Endothelial cell (in vitro differentiated cells): ENCODE data around the gene APOL2. TPM values are rescaled to one million over a fixed set of nuclear protein-coding genes. Genes with fewer than 3 reads are reported as not detected.

Source experiments
- DNase-seq: peaks from one replicate; pipeline ENCODE4 v3.0.0; 2021; ENCODE audit warnings: low spot score
- H3K27ac Mint-ChIP-seq: one replicate; pipeline ENCODE4 v1.8.0; 2021; ENCODE audit warnings: mixed read lengths, inconsistent platforms; ENCODE audit not compliant: unreplicated experiment
- H3K27me3 Mint-ChIP-seq: one replicate; pipeline ENCODE4 v1.8.0; 2021; ENCODE audit warnings: mild to moderate bottlenecking, moderate library complexity, mixed read lengths, inconsistent platforms; ENCODE audit not compliant: unreplicated experiment
- H3K36me3 Mint-ChIP-seq: one replicate; pipeline ENCODE4 v1.8.0; 2021; ENCODE audit warnings: mild to moderate bottlenecking, low read depth, mixed read lengths, inconsistent platforms; ENCODE audit not compliant: unreplicated experiment
- H3K4me1 Mint-ChIP-seq: one replicate; pipeline ENCODE4 v1.8.0; 2021; ENCODE audit warnings: mild to moderate bottlenecking, mixed read lengths, inconsistent platforms; ENCODE audit not compliant: unreplicated experiment
- H3K4me3 Mint-ChIP-seq: one replicate; pipeline ENCODE4 v1.8.0; 2021; ENCODE audit warnings: mild to moderate bottlenecking, mixed read lengths, inconsistent platforms; ENCODE audit not compliant: unreplicated experiment
- H3K9me3 Mint-ChIP-seq: one replicate; pipeline ENCODE4 v1.8.0; 2021; ENCODE audit warnings: mixed read lengths, inconsistent platforms; ENCODE audit not compliant: unreplicated experiment
- CTCF ChIP-seq: fragments of 200-600 bp; sonication (generic); IDR thresholded peaks from one replicate; pipeline ENCODE4 v1.5.0; 2021; ENCODE audit warnings: antibody characterized with exemption; ENCODE audit not compliant: unreplicated experiment
- total RNA-seq: library from RNA; stranded (reverse); fragmentation: NEBNext Ultra II Directional; extraction: Animal tissue kit (Norgen Biotek cat#: 25700); gene quantifications from one replicate; pipeline ENCODE4 v1.2.1, GENCODE V29; 2021; ENCODE audit not compliant: unreplicated experiment

APOL2 gene
- total RNA-seq, 1 donor from 2014 or later, result 55.3 TPM

DNA sequence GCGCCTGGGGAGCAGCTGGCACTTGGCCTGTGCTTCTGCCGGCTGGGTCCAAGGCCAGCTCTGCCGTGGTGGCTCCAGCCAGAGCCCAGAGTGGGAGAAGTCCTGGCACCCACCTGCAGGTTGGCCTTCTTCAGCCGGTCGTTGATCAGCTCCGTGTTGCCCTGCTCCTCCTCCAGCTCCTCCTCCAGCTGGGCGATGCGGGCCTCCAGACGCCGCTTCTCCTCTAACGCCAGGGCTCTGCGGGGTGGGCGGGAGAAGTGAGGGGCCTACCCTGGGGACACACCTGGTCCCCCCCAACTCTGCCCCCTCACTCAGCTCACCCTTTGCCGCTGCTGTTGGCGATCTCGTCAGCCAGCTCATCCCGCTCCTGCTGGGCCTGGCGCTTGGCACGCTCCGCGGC is 46.2 kb upstream of the APOL2 start:
- peaks cover 60% of the 10 kb centered on the region for H3K36me3 Mint-ChIP-seq
- no peak overlapping the region for H3K4me3 Mint-ChIP-seq
- H3K4me1 Mint-ChIP-seq, result peaks cover 6% of the 10 kb centered on the region
- no peak for DNase-seq
- no peak for TF ChIP-seq CTCF
- no peak overlapping the region for H3K27ac Mint-ChIP-seq
- no peaks in the 10 kb centered on the region for H3K9me3 Mint-ChIP-seq
- H3K27me3 Mint-ChIP-seq, result peaks cover 13% of the 10 kb centered on the region

DNA sequence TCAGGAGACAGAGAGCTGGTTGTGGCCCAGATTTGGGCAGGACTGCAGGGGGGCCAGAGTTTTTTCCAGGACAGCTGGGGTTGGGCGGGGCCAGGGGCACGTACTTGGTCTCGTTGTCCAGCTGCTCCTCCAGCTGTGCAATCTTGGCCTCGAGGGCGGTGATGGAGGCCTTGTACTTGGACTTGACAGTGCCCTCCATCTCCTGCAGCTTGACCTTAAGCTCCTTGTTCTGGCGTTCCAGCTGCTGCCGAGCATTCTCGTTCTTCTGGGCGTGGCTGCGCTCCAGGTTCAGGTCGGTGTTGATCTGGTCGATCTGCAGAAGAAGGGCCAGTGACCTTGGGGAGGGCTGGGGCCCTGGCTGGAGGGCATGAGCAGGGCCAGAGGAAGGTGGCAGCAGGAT is 45.7 kb upstream of the APOL2 start:
- Mint-ChIP-seq H3K36me3 (peaks cover 62% of the 10 kb centered on the region), H3K27ac (no peak overlapping the region), H3K27me3 (peaks cover 13% of the 10 kb centered on the region)

DNA sequence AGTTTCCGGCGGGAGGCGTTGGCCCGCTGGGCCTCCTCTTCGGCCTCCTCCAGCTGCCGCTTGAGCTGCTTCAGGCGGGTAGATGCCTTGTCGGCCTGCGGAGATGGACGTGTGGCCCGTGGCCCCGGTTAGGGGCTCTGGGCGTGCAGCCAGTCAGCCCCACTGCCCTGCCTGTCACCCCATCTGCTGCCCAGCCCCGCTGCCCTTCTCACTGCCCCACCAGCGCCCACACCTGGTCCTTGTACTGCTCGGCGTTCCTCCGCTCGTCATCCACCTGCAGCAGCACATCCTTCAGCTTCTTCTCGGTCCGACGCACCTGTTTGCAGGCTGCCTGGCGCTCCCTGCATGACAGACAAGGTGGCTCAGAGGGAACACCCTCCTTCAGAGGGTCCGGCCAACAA is 44.8 kb upstream of the APOL2 start:
- Mint-ChIP-seq H3K4me1 (peaks cover 6% of the 10 kb centered on the region), H3K36me3 (peaks cover 60% of the 10 kb centered on the region), H3K9me3 (no peaks in the 10 kb centered on the region), H3K27me3 (peaks cover 13% of the 10 kb centered on the region), H3K4me3 (no peak overlapping the region), H3K27ac (peak overlapping the region; percentile 48)
- TF ChIP-seq CTCF, result no peak
- DNase-seq, result no peak

More for the DNA sequence above, 45.7 kb upstream of the APOL2 start:
- H3K4me1 Mint-ChIP-seq, result peaks cover 6% of the 10 kb centered on the region
- no peak for TF ChIP-seq CTCF
- H3K4me3 Mint-ChIP-seq, result no peak overlapping the region
- H3K9me3 Mint-ChIP-seq, result no peaks in the 10 kb centered on the region
- no peak for DNase-seq

- peaks cover 48% of the 10 kb centered on the region for H3K36me3 Mint-ChIP-seq
- H3K27ac Mint-ChIP-seq, result no peak overlapping the region
- no peak for DNase-seq
- H3K4me1 Mint-ChIP-seq, result peaks cover 14% of the 10 kb centered on the region
- H3K9me3 Mint-ChIP-seq, result no peaks in the 10 kb centered on the region
- H3K27me3 Mint-ChIP-seq, result peaks cover 14% of the 10 kb centered on the region
- no peak for TF ChIP-seq CTCF
- H3K4me3 Mint-ChIP-seq, result no peak overlapping the region
These were observed 43.1 kb upstream of the APOL2 start for GRCh38 chr22:36282328-36282831.

- H3K27me3 Mint-ChIP-seq, result peaks cover 10% of the 10 kb centered on the region
- no peak for TF ChIP-seq CTCF
- no peaks in the 10 kb centered on the region for H3K9me3 Mint-ChIP-seq
- no peak for DNase-seq
- H3K36me3 Mint-ChIP-seq, result peaks cover 43% of the 10 kb centered on the region
- no peak overlapping the region for H3K27ac Mint-ChIP-seq
- H3K4me1 Mint-ChIP-seq, result peaks cover 14% of the 10 kb centered on the region
- peak overlapping the region; percentile 14 for H3K4me3 Mint-ChIP-seq
These were observed 42.5 kb upstream of the APOL2 start for GRCh38 chr22:36281781-36282327.
